Smooth muscle cell (in vitro differentiated cells): ENCODE results near the gene ANO2. TPM values are rescaled to one million over a fixed set of nuclear protein-coding genes. Genes with fewer than 3 reads are reported as not detected.

ENCODE experiments used
- DNase-seq: peaks from one replicate; lab custom pipeline; 2025; ENCODE audit not compliant: unreplicated experiment; lab: John Stamatoyannopoulos, UW
- H2AFZ ChIP-seq: fragments of 200-600 bp; sonication (generic); 2 replicates; pipeline ENCODE4 v1.6.0; 2016; ENCODE audit warnings: antibody characterized with exemption, low read depth, mild to moderate bottlenecking
- H3F3A ChIP-seq: fragments of 200-600 bp; sonication (generic); 2 replicates; pipeline ENCODE4 v1.6.0; 2017; ENCODE audit warnings: antibody characterized with exemption, low read depth
- H3K27ac ChIP-seq: fragments of 200-600 bp; sonication (generic); 2 replicates; pipeline ENCODE4 v1.5.1; 2016; ENCODE audit warnings: low read depth, mild to moderate bottlenecking
- H3K27me3 ChIP-seq: fragments of 200-600 bp; sonication (generic); 2 replicates; pipeline ENCODE4 v1.6.1; 2016; ENCODE audit warnings: low read depth, mild to moderate bottlenecking
- H3K36me3 ChIP-seq: fragments of 200-600 bp; sonication (generic); 2 replicates; pipeline ENCODE4 v1.5.1; 2016; ENCODE audit warnings: low read depth
- H3K4me1 ChIP-seq: fragments of 200-600 bp; sonication (generic); 2 replicates; pipeline ENCODE4 v1.5.1; 2016; ENCODE audit warnings: low read depth
- H3K4me2 ChIP-seq: fragments of 200-600 bp; sonication (generic); 2 replicates; pipeline ENCODE4 v1.6.0; 2016; ENCODE audit warnings: mild to moderate bottlenecking
- H3K4me3 ChIP-seq: fragments of 200-600 bp; sonication (generic); 2 replicates; pipeline ENCODE4 v1.5.1; 2016; ENCODE audit warnings: mild to moderate bottlenecking
- H3K79me2 ChIP-seq: fragments of 200-600 bp; sonication (generic); 2 replicates; pipeline ENCODE4 v1.6.0; 2016; ENCODE audit warnings: low read depth, mild to moderate bottlenecking
- H3K9ac ChIP-seq: fragments of 200-600 bp; sonication (generic); 2 replicates; pipeline ENCODE4 v1.6.0; 2016; ENCODE audit warnings: low read depth
- H3K9me3 ChIP-seq: fragments of 200-600 bp; sonication (generic); replicated peaks from 2 replicates; pipeline ENCODE4 v1.5.1; 2016; ENCODE audit warnings: low read depth
- H4K20me1 ChIP-seq: fragments of 200-600 bp; sonication (generic); 2 replicates; pipeline ENCODE4 v1.6.0; 2016; ENCODE audit warnings: low read depth
- WGBS: methylation state at CpG from one replicate; pipeline ENCODE4 v1.1.7; 2016; ENCODE audit warnings: low lambda C conversion rate; 5-methylcytosine and 5-hydroxymethylcytosine counted together
- polyA plus RNA-seq: library from polyadenylated mRNA; unstranded; fragments of >200 nt; fragmentation: Nextera tagmentation; extraction: Ambion mirVana; gene quantifications from 2 replicates; pipeline ENCODE4 v1.2.1, GENCODE V29; 2016
- total RNA-seq: library from RNA; depleted of rRNA; stranded (reverse); fragments of >200 nt; gene quantifications from 2 replicates; pipeline ENCODE4 v1.2.3, GENCODE V29; 2014
- TF ChIP-seq, protein P1 (sequence below): fragments of 200-600 bp; sonication (generic); IDR thresholded peaks from 2 replicates; pipeline ENCODE4 v1.5.1; 2017; ENCODE audit warnings: borderline replicate concordance, mild to moderate bottlenecking, antibody characterized with exemption; ENCODE audit not compliant: insufficient read depth, poor library complexity, severe bottlenecking

Gene ANO2
- total and polyA plus RNA-seq, 2 experiments from 2014 or later: 0.18 TPM; not detected in 1

DNA sequence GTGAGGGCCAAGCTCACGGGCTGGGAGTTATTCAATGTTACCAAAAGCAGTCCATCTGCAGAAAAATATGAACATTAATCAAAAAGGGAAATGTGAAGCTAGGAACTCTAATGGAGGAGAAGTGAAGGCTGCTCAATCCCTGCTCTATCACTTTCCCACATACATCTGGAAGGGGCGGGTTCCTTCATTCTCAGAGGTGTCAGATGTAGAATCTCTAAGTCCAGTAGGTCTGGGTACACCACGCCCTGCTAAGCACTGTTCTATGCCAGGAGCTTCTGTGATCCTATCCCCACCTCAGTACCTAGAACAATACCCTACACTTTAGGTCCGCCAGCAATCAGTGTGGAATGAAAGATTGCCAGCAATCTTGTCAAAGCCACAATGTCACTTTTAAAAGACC is 37.0 kb upstream of the ANO2 start:
- Histone ChIP-seq H3K4me1 (no peaks in the 10 kb centered on the region), H3K27me3 (peaks cover 7% of the 10 kb centered on the region), H3K27ac (no peak overlapping the region), H3K36me3 (no peaks in the 10 kb centered on the region), H4K20me1 (no peaks in the 10 kb centered on the region), H3K4me2 (no peak overlapping the region), H3K9ac (no peak overlapping the region), H3F3A (no peaks in the 10 kb centered on the region), H3K9me3 (no peaks in the 10 kb centered on the region), H2AFZ (no peak overlapping the region), H3K4me3 (no peak overlapping the region), H3K79me2 (no peaks in the 10 kb centered on the region)
- TF ChIP-seq, protein P1, sequence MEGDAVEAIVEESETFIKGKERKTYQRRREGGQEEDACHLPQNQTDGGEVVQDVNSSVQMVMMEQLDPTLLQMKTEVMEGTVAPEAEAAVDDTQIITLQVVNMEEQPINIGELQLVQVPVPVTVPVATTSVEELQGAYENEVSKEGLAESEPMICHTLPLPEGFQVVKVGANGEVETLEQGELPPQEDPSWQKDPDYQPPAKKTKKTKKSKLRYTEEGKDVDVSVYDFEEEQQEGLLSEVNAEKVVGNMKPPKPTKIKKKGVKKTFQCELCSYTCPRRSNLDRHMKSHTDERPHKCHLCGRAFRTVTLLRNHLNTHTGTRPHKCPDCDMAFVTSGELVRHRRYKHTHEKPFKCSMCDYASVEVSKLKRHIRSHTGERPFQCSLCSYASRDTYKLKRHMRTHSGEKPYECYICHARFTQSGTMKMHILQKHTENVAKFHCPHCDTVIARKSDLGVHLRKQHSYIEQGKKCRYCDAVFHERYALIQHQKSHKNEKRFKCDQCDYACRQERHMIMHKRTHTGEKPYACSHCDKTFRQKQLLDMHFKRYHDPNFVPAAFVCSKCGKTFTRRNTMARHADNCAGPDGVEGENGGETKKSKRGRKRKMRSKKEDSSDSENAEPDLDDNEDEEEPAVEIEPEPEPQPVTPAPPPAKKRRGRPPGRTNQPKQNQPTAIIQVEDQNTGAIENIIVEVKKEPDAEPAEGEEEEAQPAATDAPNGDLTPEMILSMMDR: no peak
- 89% methylated on average over 4 of the region's 4 CpGs for WGBS
- DNase-seq: no peak

DNA sequence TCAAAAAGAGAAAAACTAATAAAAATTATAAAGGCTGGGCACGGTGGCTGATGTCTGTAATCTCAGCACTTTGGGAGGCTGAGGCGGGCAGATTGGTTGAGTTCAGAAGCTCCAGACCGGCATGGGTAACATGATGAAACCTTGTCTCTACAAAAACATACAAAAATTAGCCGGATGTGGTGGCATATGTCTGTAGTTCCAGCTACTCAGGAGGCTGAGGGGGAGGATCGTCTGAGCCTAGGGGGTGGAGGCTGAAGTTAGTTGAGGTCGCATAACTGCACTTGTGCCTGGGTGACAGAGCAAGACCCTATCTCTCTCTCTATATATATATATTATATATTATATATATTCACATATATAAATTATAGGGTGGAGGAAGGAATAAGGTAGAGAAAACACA is 32.5 kb upstream of the ANO2 start:
- Histone ChIP-seq H3K4me3 (no peak overlapping the region), H3K9me3 (no peaks in the 10 kb centered on the region), H3K36me3 (no peaks in the 10 kb centered on the region), H3K9ac (no peak overlapping the region), H3K27ac (no peak overlapping the region), H4K20me1 (no peaks in the 10 kb centered on the region), H3K79me2 (no peaks in the 10 kb centered on the region), H3K27me3 (peaks cover 10% of the 10 kb centered on the region), H3K4me1 (no peaks in the 10 kb centered on the region), H3K4me2 (no peak overlapping the region), H2AFZ (no peak overlapping the region), H3F3A (no peaks in the 10 kb centered on the region)
- no peak for DNase-seq
- TF ChIP-seq, protein P1: no peak
- whole genome bisulfite sequencing: 90% methylated on average over 6 of the region's 6 CpGs

DNA sequence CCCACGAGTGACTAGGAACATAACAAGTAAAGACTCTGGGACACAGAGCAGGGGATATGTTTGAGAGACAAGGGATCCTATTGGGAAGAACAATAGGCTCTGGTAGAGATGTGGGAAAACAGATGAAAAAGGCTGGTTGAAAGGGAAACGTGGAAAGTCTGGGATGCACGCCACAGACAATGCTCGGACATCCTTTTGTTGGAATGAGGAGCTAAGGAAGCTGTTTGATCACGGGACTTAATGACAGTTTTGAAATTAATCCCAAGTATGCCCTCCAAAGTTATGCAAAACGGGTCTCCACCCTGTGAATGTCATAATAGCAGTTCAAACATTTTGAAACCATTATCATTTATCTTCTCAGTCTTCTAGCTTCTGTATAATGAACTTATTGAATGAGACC is 31.7 kb upstream of the ANO2 start:
- Histone ChIP-seq H3K27ac (no peak overlapping the region), H3K4me2 (no peak overlapping the region), H2AFZ (no peak overlapping the region), H4K20me1 (no peaks in the 10 kb centered on the region), H3K4me3 (no peak overlapping the region), H3K9ac (no peak overlapping the region), H3K79me2 (no peaks in the 10 kb centered on the region), H3K4me1 (no peaks in the 10 kb centered on the region), H3F3A (no peaks in the 10 kb centered on the region), H3K27me3 (peaks cover 10% of the 10 kb centered on the region), H3K9me3 (no peaks in the 10 kb centered on the region), H3K36me3 (no peaks in the 10 kb centered on the region)
- TF ChIP-seq, protein P1: no peak
- 86% methylated on average over 6 of the region's 6 CpGs for WGBS
- DNase-seq: no peak

DNA sequence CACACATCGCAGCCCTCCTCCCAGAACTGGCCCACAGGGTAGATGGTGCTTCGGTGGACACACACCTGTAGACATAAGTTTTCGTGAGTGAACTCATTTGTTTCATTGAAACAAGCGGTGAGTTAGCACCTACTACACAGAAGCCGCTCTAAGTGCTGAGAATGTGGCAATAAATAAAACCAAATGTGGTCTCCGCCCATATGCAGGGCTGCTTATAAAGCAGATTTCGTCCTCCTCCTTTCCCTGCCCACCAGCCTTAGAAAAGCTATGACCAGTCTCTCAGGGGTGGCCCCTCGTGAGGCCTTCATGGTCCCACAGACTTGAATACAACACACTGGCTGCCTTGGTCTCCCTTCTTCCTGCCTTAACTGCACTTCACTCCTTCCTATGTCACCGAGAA is 31.1 kb upstream of the ANO2 start:
- TF ChIP-seq, protein P1: no peak

More for the DNA sequence above, 31.1 kb upstream of the ANO2 start:
- Histone ChIP-seq H3K4me3 (no peak overlapping the region), H3K9ac (no peak overlapping the region), H3K4me1 (no peaks in the 10 kb centered on the region), H2AFZ (no peak overlapping the region), H3K9me3 (no peaks in the 10 kb centered on the region), H3K27me3 (peaks cover 10% of the 10 kb centered on the region), H3F3A (no peaks in the 10 kb centered on the region), H4K20me1 (no peaks in the 10 kb centered on the region), H3K27ac (no peak overlapping the region), H3K36me3 (no peaks in the 10 kb centered on the region), H3K4me2 (no peak overlapping the region), H3K79me2 (no peaks in the 10 kb centered on the region)
- 92% methylated on average over 9 of the region's 9 CpGs for WGBS
- DNase-seq: no peak
